ACC112 (cell line): ENCODE results near the gene SPI1.
"Not testable (repeated sequence)": the region's sequence is repeated elsewhere in the genome, so short reads cannot be mapped to it uniquely, and the experiment has no call there.

Source experiments
- H2AFZ ChIP-seq: fragments of 200-600 bp; sonication (generic); one replicate; pipeline ENCODE4 v1.6.0; 2017; ENCODE audit warnings: antibody characterized with exemption, low read length; ENCODE audit not compliant: unreplicated experiment
- H3K27ac ChIP-seq: fragments of 200-600 bp; sonication (generic); 2 replicates; pipeline ENCODE4 v1.5.1; 2014; ENCODE audit warnings: low read depth, mild to moderate bottlenecking, antibody characterized with exemption, low read length, moderate library complexity
- H3K27me3 ChIP-seq: fragments of 200-600 bp; sonication (generic); 2 replicates; pipeline ENCODE4 v1.6.1; 2014; ENCODE audit warnings: mild to moderate bottlenecking, antibody characterized with exemption, low read length, moderate library complexity, mixed read lengths; ENCODE audit not compliant: insufficient read depth
- H3K36me3 ChIP-seq: fragments of 200-600 bp; sonication (generic); 2 replicates; pipeline ENCODE4 v1.6.1; 2016; ENCODE audit warnings: mild to moderate bottlenecking, antibody characterized with exemption, low read length, moderate library complexity, mixed read lengths; ENCODE audit not compliant: insufficient read depth
- H3K4me1 ChIP-seq: fragments of 200-600 bp; sonication (generic); one replicate; pipeline ENCODE4 v1.6.1; 2016; ENCODE audit warnings: low read length, mixed read lengths; ENCODE audit not compliant: insufficient read depth, unreplicated experiment, control insufficient read depth
- H3K4me3 ChIP-seq: fragments of 200-600 bp; sonication (generic); 2 replicates; pipeline ENCODE4 v1.5.1; 2014; ENCODE audit warnings: mild to moderate bottlenecking, low read depth, low read length
- H3K79me2 ChIP-seq: fragments of 200-600 bp; sonication (generic); one replicate; pipeline ENCODE4 v1.6.0; 2016; ENCODE audit warnings: low read length; ENCODE audit not compliant: control insufficient read depth, unreplicated experiment, insufficient read depth

SPI1 gene

DNA sequence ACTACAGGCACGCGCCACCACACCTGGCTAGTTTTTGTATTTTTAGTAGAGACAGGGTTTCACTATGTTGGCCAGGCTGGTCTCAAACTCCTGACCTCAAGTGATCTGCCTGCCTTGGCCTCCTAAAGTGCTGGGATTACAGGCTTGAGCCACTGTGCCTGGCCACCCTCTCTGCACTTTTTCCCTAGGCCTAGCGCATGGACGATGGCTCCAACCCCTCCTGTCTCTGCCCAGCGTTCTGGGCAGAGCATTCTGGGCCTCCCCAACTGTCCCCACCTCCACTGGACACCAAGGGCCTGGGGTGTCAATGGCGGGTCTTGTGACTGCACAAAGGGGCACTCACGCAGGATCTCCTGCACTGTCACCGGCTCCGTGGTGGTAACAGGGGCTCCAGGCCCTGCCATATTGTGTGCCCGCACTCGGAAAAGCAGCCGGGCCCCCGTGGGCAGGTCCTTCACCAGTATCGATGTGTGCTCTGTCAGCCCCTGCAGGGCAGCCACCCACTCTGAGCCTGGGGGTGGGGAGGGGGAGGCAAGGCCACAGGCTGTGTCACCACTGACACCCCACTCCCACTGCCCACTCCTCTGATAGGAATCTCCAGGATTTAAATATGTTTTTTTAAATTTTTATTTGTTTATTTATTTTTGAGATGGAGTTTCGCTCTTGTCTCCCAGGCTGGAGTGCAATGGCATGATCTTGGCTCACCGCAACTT is 43.5 kb downstream of the SPI1 start:
- not testable (repeated sequence) for H3K4me1 ChIP-seq, H3K27ac ChIP-seq, H3K27me3 ChIP-seq, H3K79me2 ChIP-seq, H3K4me3 ChIP-seq, H3K36me3 ChIP-seq, H2AFZ ChIP-seq

DNA sequence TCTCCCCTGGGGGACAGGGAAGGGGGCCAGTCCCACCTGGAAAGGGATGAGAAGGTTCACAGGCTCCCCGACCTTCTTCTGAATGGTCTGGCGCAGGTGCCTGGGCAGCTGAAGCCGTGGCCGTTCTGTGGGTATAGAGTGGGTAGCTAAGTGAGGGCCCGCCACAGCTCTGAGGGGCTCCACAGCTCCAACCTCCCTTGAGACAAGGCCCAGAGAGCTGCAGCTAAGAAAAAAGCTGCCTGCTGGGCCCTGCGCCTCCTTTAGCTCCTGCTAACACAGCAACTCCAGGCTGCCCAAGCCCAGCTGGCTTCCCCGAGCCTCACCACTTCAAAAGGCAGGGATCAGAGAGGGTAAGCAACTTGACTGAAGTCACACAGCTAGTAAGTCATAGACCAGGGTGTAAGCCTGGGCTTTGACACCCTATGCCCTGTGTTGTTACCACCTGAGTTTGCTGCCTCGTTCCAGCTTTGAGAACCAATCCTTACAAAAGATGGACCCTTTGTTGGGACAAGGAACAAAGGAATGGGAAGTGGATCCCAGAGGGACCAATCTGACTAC is 44.4 kb downstream of the SPI1 start:
- no peaks in the 10 kb centered on the region for H3K4me1 ChIP-seq
- no peak overlapping the region for H2AFZ ChIP-seq
- no peaks in the 10 kb centered on the region for H3K27me3 ChIP-seq
- no peak overlapping the region for H3K27ac ChIP-seq
- no peak overlapping the region for H3K4me3 ChIP-seq
- H3K36me3 ChIP-seq, result no peaks in the 10 kb centered on the region
- H3K79me2 ChIP-seq, result no peaks in the 10 kb centered on the region

DNA sequence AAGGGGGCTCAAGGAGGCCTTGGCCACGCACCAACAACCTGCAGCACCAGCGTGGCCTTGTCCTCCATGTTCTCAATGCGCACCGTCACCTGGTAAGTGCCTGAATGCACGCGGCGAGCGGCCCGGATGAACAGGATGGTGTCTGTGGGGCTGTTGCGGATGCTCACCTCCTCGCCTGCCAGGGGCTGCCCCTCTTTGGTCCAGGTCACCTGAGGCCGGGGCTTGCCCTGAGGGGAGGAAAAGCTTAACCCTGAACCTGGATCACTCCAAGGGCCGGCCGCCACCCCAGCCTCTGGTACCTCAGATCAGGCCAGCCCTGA is 44.9 kb downstream of the SPI1 start:
- Histone ChIP-seq H3K4me1 (no peaks in the 10 kb centered on the region), H3K4me3 (no peak overlapping the region), H3K36me3 (no peaks in the 10 kb centered on the region), H2AFZ (no peak overlapping the region), H3K79me2 (no peaks in the 10 kb centered on the region), H3K27ac (no peak overlapping the region), H3K27me3 (no peaks in the 10 kb centered on the region)

DNA sequence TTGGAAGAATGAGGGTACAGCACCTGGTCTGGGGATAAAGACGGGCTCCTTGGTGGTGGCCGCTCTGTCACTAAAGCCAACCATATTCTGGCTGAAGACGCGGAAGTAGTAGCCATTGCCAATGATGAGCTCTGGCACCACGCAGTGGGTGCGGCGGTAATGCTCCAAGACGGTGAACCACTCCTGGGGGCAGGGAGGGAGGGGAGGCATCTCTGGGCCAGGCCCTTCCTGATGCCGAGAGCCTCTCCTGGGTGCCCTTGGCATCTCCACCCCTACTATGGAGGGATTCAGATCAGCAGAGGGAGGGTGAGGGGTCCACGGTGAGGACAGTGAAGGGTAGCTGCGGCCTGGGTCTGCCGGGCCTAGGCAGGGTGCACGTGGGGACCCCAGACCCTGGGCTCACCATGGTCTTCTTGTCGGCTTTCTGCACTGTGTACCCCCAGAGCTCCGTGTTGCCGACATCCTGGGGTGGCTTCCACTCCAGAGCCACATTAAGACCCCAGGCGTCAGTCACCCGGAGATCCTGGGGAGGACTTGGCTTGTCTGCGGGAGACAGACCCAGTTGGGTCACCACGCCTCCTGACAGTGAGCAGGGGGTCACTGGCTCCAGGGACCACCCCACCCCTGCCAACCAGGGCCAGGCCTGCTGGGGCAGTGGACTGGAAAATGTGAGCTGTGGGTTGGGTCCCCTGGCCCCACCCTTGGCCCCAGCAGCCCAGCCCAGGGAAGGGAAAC is 45.4 kb downstream of the SPI1 start:
- H3K27me3 ChIP-seq, result no peaks in the 10 kb centered on the region
- no peak overlapping the region for H3K4me3 ChIP-seq
- H3K79me2 ChIP-seq, result no peaks in the 10 kb centered on the region
- H3K27ac ChIP-seq, result no peak overlapping the region
- H2AFZ ChIP-seq, result no peak overlapping the region
- H3K4me1 ChIP-seq, result no peaks in the 10 kb centered on the region
- no peaks in the 10 kb centered on the region for H3K36me3 ChIP-seq

DNA sequence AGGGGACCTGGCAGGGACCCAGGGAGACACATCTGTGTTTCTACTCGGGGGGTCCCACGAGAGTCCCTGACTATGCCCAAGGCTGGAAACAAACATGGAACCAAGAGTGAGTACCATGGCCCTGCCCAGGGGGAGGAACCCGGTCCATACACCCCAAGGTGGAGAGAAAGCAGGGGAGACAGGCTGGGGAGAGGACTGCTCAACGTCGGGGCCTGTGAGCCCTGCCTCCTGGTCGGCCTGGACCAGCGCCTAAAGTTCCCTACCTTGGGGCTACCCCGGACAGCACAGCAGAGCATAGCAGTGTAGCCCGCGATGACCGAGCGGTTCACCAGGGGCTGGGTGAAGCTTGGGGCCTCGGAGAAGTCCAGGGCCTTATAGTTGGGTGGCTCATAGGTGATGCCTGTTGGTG is 46.0 kb downstream of the SPI1 start:
- H3K36me3 ChIP-seq, result no peaks in the 10 kb centered on the region
- no peak overlapping the region for H3K27ac ChIP-seq
- no peaks in the 10 kb centered on the region for H3K4me1 ChIP-seq
- no peak overlapping the region for H3K4me3 ChIP-seq
- no peaks in the 10 kb centered on the region for H3K27me3 ChIP-seq
- H3K79me2 ChIP-seq, result no peaks in the 10 kb centered on the region
- H2AFZ ChIP-seq, result no peak overlapping the region

DNA sequence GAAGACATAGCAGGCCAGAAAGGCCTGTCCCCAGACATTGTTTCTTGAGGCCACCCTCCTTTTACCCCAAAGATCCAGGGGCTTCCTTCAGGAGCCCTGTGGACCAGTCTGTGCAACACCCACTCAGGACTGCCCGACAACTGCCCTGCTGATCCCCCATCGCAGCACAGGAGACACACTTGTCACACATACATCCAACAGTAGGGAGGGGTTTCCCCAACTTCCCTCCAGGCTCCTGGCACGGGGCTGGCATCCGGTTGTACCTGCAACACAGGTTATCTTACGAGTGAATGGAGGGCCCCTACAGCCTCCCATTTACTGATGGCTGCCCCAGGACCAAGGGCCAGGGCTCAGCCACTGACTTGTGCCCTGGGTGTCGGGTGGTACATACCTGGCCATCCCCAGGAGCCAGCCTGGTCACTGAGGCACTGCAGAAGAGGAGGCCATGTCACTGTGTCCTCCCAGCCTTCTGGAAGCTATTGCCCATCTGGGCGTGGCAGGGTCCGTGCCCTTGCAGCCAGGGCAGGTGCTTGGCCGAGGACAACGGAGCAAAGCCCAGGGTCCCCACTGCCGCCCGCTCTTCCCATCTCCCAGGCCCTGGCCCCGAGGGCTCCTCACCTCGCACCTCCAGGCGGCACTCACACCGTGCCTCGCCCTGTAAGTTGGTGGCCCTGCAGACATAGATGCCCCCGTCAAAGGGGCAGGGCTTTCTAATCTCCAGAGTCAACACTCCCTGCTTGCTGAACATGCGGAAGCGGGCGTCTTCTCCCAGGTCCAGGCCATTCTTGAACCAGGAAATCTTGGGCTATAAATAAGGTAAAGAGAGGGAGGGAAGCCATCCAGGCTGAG is 46.7 kb downstream of the SPI1 start:
- H3K27ac ChIP-seq, result no peak overlapping the region
- no peaks in the 10 kb centered on the region for H3K4me1 ChIP-seq
- H3K27me3 ChIP-seq, result no peaks in the 10 kb centered on the region
- no peak overlapping the region for H3K4me3 ChIP-seq
- no peaks in the 10 kb centered on the region for H3K79me2 ChIP-seq
- H2AFZ ChIP-seq, result no peak overlapping the region
- no peaks in the 10 kb centered on the region for H3K36me3 ChIP-seq

DNA sequence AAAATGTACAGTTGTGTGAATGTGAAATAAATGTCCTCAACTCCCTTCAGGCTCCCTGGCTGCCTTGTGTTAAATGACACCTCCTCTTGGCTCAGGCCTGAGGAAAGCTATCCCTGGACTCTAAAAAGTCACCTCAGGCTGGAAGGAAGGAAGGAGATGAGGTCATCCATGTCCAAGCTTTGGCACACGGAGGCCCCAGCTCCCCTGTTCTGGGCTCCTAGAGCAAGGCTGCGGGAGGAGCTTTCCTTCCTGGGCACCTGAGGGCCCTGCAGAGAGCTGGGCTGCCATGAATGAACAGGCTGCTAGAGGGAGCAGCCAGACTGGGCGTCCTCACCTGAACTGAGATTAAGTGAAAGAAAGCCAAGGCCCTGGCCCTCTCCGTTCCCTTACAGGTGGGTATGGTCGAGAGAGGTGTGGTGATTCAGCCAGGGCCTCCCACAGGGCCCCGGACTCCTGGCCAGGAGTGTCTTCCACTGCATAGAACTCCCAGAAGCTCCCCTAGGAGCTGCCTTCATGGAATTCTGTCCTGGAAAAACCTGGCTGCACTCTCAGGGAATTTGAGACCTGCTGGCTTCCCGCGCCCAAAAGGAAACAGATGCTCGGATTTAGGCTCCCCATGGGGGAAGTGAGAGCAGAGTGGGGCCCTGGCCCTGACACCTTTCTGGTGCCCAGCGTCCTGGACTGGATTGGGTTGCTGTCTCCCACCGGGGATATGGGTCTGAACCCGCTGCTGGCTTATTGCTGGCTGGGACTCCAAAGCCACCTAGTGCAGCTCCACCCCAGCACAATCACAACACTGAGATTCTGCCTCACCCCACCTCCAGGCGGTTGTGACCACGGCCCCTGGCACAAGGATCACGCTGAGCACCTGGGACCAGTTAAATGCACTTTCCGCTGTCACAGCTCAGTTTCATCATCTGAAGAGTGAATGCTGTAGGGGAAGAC is 48.1 kb downstream of the SPI1 start:
- H3K4me1 ChIP-seq, result no peaks in the 10 kb centered on the region
- no peaks in the 10 kb centered on the region for H3K36me3 ChIP-seq
- H3K79me2 ChIP-seq, result no peaks in the 10 kb centered on the region
- no peak overlapping the region for H3K27ac ChIP-seq
- no peak overlapping the region for H2AFZ ChIP-seq
- no peaks in the 10 kb centered on the region for H3K27me3 ChIP-seq
- H3K4me3 ChIP-seq, result no peak overlapping the region

DNA sequence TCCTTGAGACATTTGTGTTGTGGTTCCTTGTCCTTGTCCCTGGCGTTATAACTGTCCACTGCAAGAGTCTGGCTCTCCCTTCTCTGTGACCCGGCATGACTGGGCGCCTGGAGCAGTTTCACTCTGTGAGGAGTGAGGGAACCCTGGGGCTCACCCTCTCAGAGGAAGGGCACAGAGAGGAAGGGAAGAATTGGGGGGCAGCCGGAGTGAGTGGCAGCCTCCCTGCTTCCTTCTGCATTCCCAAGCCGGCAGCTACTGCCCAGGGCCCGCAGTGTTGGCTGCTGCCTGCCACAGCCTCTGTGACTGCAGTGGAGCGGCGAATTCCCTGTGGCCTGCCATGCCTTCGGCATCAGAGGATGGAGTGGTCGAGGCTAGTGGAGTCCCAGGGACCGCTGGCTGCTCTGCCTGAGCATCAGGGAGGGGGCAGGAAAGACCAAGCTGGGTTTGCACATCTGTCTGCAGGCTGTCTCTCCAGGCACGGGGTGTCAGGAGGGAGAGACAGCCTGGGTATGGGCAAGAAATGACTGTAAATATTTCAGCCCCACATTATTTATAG is 48.8 kb downstream of the SPI1 start:
- H2AFZ ChIP-seq, result no peak overlapping the region
- H3K27ac ChIP-seq, result no peak overlapping the region
- H3K4me1 ChIP-seq, result no peaks in the 10 kb centered on the region
- no peaks in the 10 kb centered on the region for H3K27me3 ChIP-seq
- H3K79me2 ChIP-seq, result no peaks in the 10 kb centered on the region
- H3K36me3 ChIP-seq, result no peaks in the 10 kb centered on the region
- no peak overlapping the region for H3K4me3 ChIP-seq

DNA sequence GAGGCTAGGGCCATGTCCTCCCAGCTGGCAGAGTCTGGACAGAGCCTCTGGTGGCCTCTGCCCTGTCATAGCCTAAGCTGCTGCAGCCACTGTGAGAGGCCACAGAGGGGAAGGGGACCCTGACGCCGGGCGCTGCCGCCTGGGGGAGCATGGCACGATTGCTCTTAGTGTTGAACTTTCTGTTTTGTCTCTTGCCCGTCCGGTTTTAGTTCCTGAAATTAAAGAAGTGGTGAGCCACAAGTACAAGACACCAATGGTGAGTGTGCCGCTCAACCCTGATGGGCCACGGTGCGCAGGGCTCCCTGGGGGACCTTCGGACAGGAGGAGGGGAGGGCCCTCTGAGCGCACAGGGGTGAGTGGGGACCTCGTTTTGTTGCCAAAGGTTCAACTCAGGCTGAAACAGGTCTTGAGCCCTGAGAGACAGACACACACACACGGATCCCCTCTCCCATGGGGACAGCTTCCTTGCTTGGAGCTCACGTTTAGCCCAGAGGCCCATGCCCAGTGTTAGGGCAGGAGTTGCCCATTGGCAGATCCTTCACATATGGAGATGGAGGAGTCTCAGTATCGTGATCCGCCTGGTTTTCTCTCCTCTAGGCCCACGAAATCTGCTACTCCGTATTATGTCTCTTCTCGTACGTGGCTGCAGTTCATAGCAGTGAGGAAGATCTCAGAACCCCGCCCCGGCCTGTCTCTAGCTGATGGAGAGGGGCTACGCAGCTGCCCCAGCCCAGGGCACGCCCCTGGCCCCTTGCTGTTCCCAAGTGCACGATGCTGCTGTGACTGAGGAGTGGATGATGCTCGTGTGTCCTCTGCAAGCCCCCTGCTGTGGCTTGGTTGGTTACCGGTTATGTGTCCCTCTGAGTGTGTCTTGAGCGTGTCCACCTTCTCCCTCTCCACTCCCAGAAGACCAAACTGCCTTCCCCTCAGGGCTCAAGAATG is 49.6 kb downstream of the SPI1 start:
- H3K4me1 ChIP-seq, result no peaks in the 10 kb centered on the region
- H3K4me3 ChIP-seq, result no peak overlapping the region
- no peak overlapping the region for H3K27ac ChIP-seq
- H3K79me2 ChIP-seq, result no peaks in the 10 kb centered on the region
- no peaks in the 10 kb centered on the region for H3K27me3 ChIP-seq
- no peak overlapping the region for H2AFZ ChIP-seq
- no peaks in the 10 kb centered on the region for H3K36me3 ChIP-seq
